Neural progenitor cell (in vitro differentiated cells): ENCODE results near the gene PCDHGA5.
A peak's percentile ranks its signal among the peaks of the same experiment; 100 is the strongest.

ENCODE experiments used
- CTCF ChIP-seq: fragments of 200-600 bp; sonication (generic); IDR thresholded peaks from 2 replicates; pipeline ENCODE4 v1.5.1; 2017; ENCODE audit warnings: antibody characterized with exemption, mild to moderate bottlenecking
- EZH2 ChIP-seq: fragments of 200-600 bp; sonication (generic); IDR thresholded peaks from 2 replicates; pipeline ENCODE4 v1.6.1; 2017; ENCODE audit warnings: antibody characterized with exemption, mild to moderate bottlenecking, moderate library complexity
- EZH2phosphoT487 ChIP-seq: fragments of 200-600 bp; sonication (generic); IDR thresholded peaks from 2 replicates; pipeline ENCODE4 v1.6.1; 2017; ENCODE audit warnings: antibody characterized with exemption

- TF ChIP-seq CTCF = peak; percentile 33
- TF ChIP-seq EZH2 = no peak
- no peak for TF ChIP-seq EZH2phosphoT487
Measured at GRCh38 chr5:141330299-141331080, 33.5 kb upstream of the PCDHGA5 start, which contains the start of gene PCDHGA1.
